ENCODE data around the gene TMEM212. TPM values are rescaled to one million over a fixed set of nuclear protein-coding genes. Genes with fewer than 3 reads are reported as not detected.

TMEM212 gene
- total and polyA plus RNA-seq, 9 of the 15 experiments (the other 6 are each of a cell fraction or from before 2014, with no cell fraction given) = not detected

DNA sequence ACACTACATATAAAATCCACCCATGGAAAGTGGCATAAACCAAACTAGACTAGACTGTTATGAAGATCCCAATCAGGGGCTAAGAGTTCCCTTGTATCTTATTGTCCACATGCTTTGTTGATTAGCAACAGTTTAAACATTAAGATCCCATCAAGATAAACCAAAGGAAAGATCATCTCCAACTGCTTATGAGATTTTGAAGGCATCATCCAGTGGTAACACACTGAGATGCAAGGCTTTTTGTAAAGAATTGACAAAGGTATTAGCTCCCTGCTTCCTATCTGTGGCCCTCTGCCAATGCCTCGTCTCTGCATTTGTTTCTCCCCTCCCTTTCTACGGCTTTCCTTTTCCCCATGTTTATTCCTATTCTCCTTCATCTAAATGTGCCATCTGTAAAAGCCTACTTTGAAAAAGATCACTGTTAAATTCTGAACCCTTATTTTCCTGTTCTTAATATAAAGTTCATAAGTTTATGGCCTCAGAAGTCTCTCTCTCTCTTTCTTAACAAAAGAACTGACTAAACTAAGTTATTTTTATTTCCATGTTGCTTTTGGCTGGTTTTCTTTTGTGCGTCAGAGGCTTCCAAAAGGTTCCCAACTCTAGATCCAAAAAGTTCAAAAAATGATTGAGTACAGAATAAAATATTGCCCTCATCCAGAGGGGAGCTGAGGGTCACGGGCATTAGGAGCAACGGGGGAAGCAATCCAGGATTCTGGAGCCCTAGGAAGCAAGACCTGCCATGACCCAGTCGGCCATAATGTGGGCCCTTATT is 38.3 kb upstream of the TMEM212 start (continued):
- TF ChIP-seq MXD1 (CRISPR knock-in tag; IDR thresholded peaks at IDR 0.05; ENCODE audit: borderline replicate concordance, poor library complexity, severe bottlenecking) (no peak), PML (IDR thresholded peaks at IDR 0.05; ENCODE audit: low read length) (no peak), CAMTA2 (CRISPR knock-in tag; conservative IDR thresholded peaks at IDR 0.05) (no peak), ZHX1 (conservative IDR thresholded peaks at IDR 0.05; ENCODE audit: low read length) (no peak)

DNA sequence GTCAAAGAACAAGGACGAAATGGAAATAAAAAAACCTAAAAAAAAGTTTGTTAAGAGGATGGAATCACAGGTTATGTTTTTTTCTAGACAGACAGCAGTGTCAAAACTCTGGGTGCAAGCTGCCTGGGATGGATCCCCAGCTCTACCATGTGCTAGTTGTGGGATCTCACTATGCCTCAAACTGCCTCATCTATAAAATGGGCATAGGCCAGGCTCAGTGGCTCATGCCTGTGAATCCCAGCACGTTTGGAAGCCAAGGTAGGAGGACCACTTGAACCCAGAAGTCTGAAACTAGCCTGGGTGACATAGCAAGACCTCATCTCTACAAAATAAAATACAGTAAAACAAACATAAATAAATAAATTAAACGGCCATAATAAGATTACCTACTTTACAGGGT is 37.5 kb upstream of the TMEM212 start:
- ATAC-seq (no peak), FAIRE-seq (peak; percentile 56), DNase-seq (ENCODE audit: extremely low read depth in 1 of 4, low spot score in 3 of 4) (no peak)
- no peaks in the 10 kb centered on the region for H3K36me3 ChIP-seq (ENCODE audit: control insufficient read depth, insufficient read depth, low read length)
- in situ Hi-C loops (cut with MboI) = no loop called here
- H3K4me3 ChIP-seq = no peak overlapping the region
- H3K9ac ChIP-seq (ENCODE audit: insufficient read depth in 1 of 2, low read depth in 2 of 2, low read length in 2 of 2) = peak overlapping the region; percentile 57 to 63; a peak in 3 of 4 replicates
- H3K27me3 ChIP-seq (ENCODE audit: control insufficient read depth in 2 of 2, insufficient read depth in 2 of 2, low read length in 2 of 2) = no peaks in the 10 kb centered on the region
- no peaks in the 10 kb centered on the region for H3K9me1 ChIP-seq (ENCODE audit: control insufficient read depth, insufficient read depth, low read length)
- intact Hi-C loops (cut with micrococcal nuclease) = no loop called here
- no peaks in the 10 kb centered on the region for H3K9me3 ChIP-seq (replicated peaks; ENCODE audit: control insufficient read depth, insufficient read depth, low read depth, low read length)
- H3K27ac ChIP-seq (ENCODE audit: extremely low read depth, low read depth, low read length) = peak overlapping the region; percentile 84
- H3K4me2 ChIP-seq (ENCODE audit: insufficient read depth, low read length) = peak overlapping the region; percentile 77
- H2AFZ ChIP-seq (ENCODE audit: low read depth, low read length) = no peak overlapping the region
- no peaks in the 10 kb centered on the region for H4K20me1 ChIP-seq (replicated peaks; ENCODE audit: control insufficient read depth, insufficient read depth, low read length)
- peaks cover 33 to 59% of the 10 kb centered on the region in 2 experiments for H3K4me1 ChIP-seq (replicated peaks in 1 of 2; ENCODE audit: control insufficient read depth in 2 of 2, insufficient read depth in 2 of 2, low read length in 2 of 2)
- POLR2A ChIA-PET = interaction anchor here (1.8 kb wide), 1 partner anchor 15 kb away, joined by 6 read pairs; no protein-coding TSS in a partner anchor
- CTCF ChIA-PET (ENCODE audit: low intra/inter-chr PET ratio) = no interaction called here
- peaks cover 90% of the 10 kb centered on the region for H3K79me2 ChIP-seq (ENCODE audit: control insufficient read depth, insufficient read depth, low read length)
- BruUV-seq (replicated peaks) = no TSS peak
- 14% methylated on average over 3 of the region's 3 CpGs for WGBS (ENCODE audit: insufficient coverage, low coverage, missing lambda C conversion rate)
- no peak for TF ChIP-seq U2AF2 (optimal IDR thresholded peaks at IDR 0.05; ENCODE audit: low read depth, low read length)
- no peak for TF ChIP-seq RNF219 (CRISPR knock-in tag; IDR thresholded peaks at IDR 0.05)
- no peak for TF ChIP-seq GTF2E2 (tag; IDR thresholded peaks at IDR 0.05)
- no peak for TF ChIP-seq HNRNPLL (IDR thresholded peaks at IDR 0.05; ENCODE audit: low read depth, low read length, poor library complexity, severe bottlenecking)
- peak; percentile 56; the same call in 1 of the 2 replicates for TF ChIP-seq ADNP (tag; IDR thresholded peaks at IDR 0.05)
- peak; percentile 38 to 65; a peak in 2 of 4 replicates for TF ChIP-seq KDM1A (IDR thresholded peaks at IDR 0.05)
- 0 out of 2 replicates have a peak, but pooled peaks have one; percentile 23 for TF ChIP-seq HDAC2 (IDR thresholded peaks at IDR 0.05)
- TF ChIP-seq BACH1 (tag; IDR thresholded peaks at IDR 0.05) = no peak
- no peak for TF ChIP-seq CREBBP (IDR thresholded peaks at IDR 0.05; ENCODE audit: low read depth, low read length)
- TF ChIP-seq RBM25 (IDR thresholded peaks at IDR 0.05; ENCODE audit: low read depth, low read length, severe bottlenecking) = peak; percentile 80
